DND-41 (cell line): ENCODE data around the gene AMOT.
A peak's percentile ranks its signal among the peaks of the same experiment; 100 is the strongest.

Source experiments
- ATAC-seq: fragments of 200-7000 bp; cut with Tn5 transposase; 3 replicates; pipeline ENCODE4 v1.9.1; 2021; ENCODE audit warnings: low read depth; ENCODE audit not compliant: insufficient read depth
- DNase-seq: peaks from one replicate; pipeline ENCODE4 v3.0.0-alpha.2; 2020
- H2AFZ ChIP-seq: 2 replicates; pipeline ENCODE4 v1.6.0; 2012; ENCODE audit warnings: low read depth, low read length
- H3K27ac ChIP-seq: 2 replicates; pipeline ENCODE4 v1.5.1; 2012; ENCODE audit warnings: low read length, inconsistent platforms
- H3K27me3 ChIP-seq: fragments of 200-600 bp; sonication (generic); 2 replicates; pipeline ENCODE4 v1.6.0; 2012; ENCODE audit warnings: low read length, mild to moderate bottlenecking, inconsistent platforms; ENCODE audit not compliant: insufficient read depth, poor library complexity
- H3K36me3 ChIP-seq: 2 replicates; pipeline ENCODE4 v1.5.1; 2012; ENCODE audit warnings: low read length, inconsistent platforms; ENCODE audit not compliant: insufficient read depth
- H3K4me1 ChIP-seq: 2 replicates; pipeline ENCODE4 v1.5.1; 2012; ENCODE audit warnings: mild to moderate bottlenecking, low read length; ENCODE audit not compliant: insufficient read depth
- H3K4me2 ChIP-seq: 2 replicates; pipeline ENCODE4 v1.6.0; 2012; ENCODE audit warnings: mild to moderate bottlenecking, moderate library complexity, low read length, inconsistent platforms; ENCODE audit not compliant: insufficient read depth
- H3K4me3 ChIP-seq, 2 experiments: fragments of 200-600 bp in 1 of 2; shearing (Covaris generic) in 1 of 2; 2 replicates each; pipeline ENCODE4 v1.5.1; 2012 to 2016; ENCODE audit warnings: inconsistent platforms in 2 of 2, low read length in 2 of 2, mild to moderate bottlenecking in 2 of 2, low read depth in 1 of 2, moderate library complexity in 1 of 2
- H3K79me2 ChIP-seq: 2 replicates; pipeline ENCODE4 v1.6.0; 2012; ENCODE audit warnings: low read length, inconsistent platforms; ENCODE audit not compliant: insufficient read depth
- H3K9ac ChIP-seq: 2 replicates; pipeline ENCODE4 v1.6.0; 2012; ENCODE audit warnings: low read depth, mild to moderate bottlenecking, inconsistent platforms, low read length, moderate library complexity
- H3K9me3 ChIP-seq: 2 replicates; pipeline ENCODE4 v1.5.1; 2012; ENCODE audit warnings: low read length, moderate library complexity, mild to moderate bottlenecking, inconsistent platforms; ENCODE audit not compliant: insufficient read depth, severe bottlenecking
- H4K20me1 ChIP-seq: 2 replicates; pipeline ENCODE4 v1.6.0; 2012; ENCODE audit warnings: low read length; ENCODE audit not compliant: insufficient read depth
- CTCF ChIP-seq: IDR thresholded peaks from 2 replicates; pipeline ENCODE4 v1.5.1; 2012; ENCODE audit warnings: borderline replicate concordance, low read length, moderate library complexity, mild to moderate bottlenecking; ENCODE audit not compliant: poor library complexity, severe bottlenecking; ENCODE audit errors: extremely low read depth
- EZH2 ChIP-seq: IDR thresholded peaks from 3 replicates; pipeline ENCODE4 v1.6.1; 2012; ENCODE audit warnings: borderline replicate concordance, low read depth, mild to moderate bottlenecking, moderate library complexity, low read length, inconsistent platforms; ENCODE audit not compliant: severe bottlenecking

The AMOT gene

GRCh38 chrX:112846187-112846586 is 5.6 kb upstream of the AMOT start:
- H3K36me3 ChIP-seq: no peaks in the 10 kb centered on the region
- H3K9ac ChIP-seq: no peak overlapping the region
- no peak for TF ChIP-seq CTCF
- no peak for TF ChIP-seq EZH2
- H3K4me3 ChIP-seq: no peak overlapping the region
- no peak for DNase-seq
- H3K27ac ChIP-seq: no peak overlapping the region
- H3K79me2 ChIP-seq: no peaks in the 10 kb centered on the region
- H3K27me3 ChIP-seq: no peaks in the 10 kb centered on the region
- no peak overlapping the region for H3K4me2 ChIP-seq
- ATAC-seq: no peak
- H2AFZ ChIP-seq: no peak overlapping the region; the same call in 1 of the 2 replicates
- H4K20me1 ChIP-seq: no peaks in the 10 kb centered on the region
- H3K9me3 ChIP-seq: no peaks in the 10 kb centered on the region
- peaks cover 16% of the 10 kb centered on the region for H3K4me1 ChIP-seq

GRCh38 chrX:112844250-112844649 is 3.6 kb upstream of the AMOT start:
- Histone ChIP-seq H3K27me3 (no peaks in the 10 kb centered on the region), H3K4me2 (no peak overlapping the region), H3K36me3 (no peaks in the 10 kb centered on the region), H3K79me2 (no peaks in the 10 kb centered on the region), H4K20me1 (no peaks in the 10 kb centered on the region), H3K9ac (no peak overlapping the region), H3K9me3 (no peaks in the 10 kb centered on the region), H2AFZ (no peak overlapping the region), H3K4me1 (peaks cover 28% of the 10 kb centered on the region), H3K4me3 (no peak overlapping the region), H3K27ac (no peak overlapping the region)
- TF ChIP-seq EZH2: no peak
- TF ChIP-seq CTCF: no peak
- ATAC-seq (no peak), DNase-seq (no peak)

- H2AFZ ChIP-seq: peak overlapping the region; percentile 90
- no peak for ATAC-seq
- H3K79me2 ChIP-seq: no peaks in the 10 kb centered on the region
- H3K27ac ChIP-seq: peak overlapping the region; percentile 87
- H3K4me2 ChIP-seq: peak overlapping the region; percentile 69
- no peaks in the 10 kb centered on the region for H3K27me3 ChIP-seq
- TF ChIP-seq EZH2 (no peak), CTCF (no peak)
- no peaks in the 10 kb centered on the region for H3K9me3 ChIP-seq
- no peaks in the 10 kb centered on the region for H4K20me1 ChIP-seq
- DNase-seq: no peak
- H3K36me3 ChIP-seq: no peaks in the 10 kb centered on the region
- H3K9ac ChIP-seq: peak overlapping the region; percentile 66
- peaks cover 32% of the 10 kb centered on the region for H3K4me1 ChIP-seq
- peak overlapping the region; percentile 63 to 70; a peak in 3 of 4 replicates for H3K4me3 ChIP-seq
These were observed 1.2 kb upstream of the AMOT start for GRCh38 chrX:112841820-112842157.

- H3K4me2 ChIP-seq: peak overlapping the region; percentile 77
- TF ChIP-seq EZH2: no peak
- TF ChIP-seq CTCF: no peak
These were observed 636 bp upstream of the AMOT start for GRCh38 chrX:112841114-112841819.

More at GRCh38 chrX:112841114-112841819, 636 bp upstream of the AMOT start:
- Histone ChIP-seq H3K9ac (peak overlapping the region; percentile 70), H3K4me1 (peaks cover 32% of the 10 kb centered on the region), H3K9me3 (no peaks in the 10 kb centered on the region), H2AFZ (peak overlapping the region; percentile 90), H3K27me3 (no peaks in the 10 kb centered on the region), H3K36me3 (no peaks in the 10 kb centered on the region), H4K20me1 (no peaks in the 10 kb centered on the region), H3K27ac (peak overlapping the region; percentile 91), H3K79me2 (no peaks in the 10 kb centered on the region), H3K4me3 (peak overlapping the region; percentile 63 to 70; a peak in 3 of 4 replicates)
- peak; percentile 86 for DNase-seq
- peak; percentile 88 for ATAC-seq
